NT2/D1 (cell line): ENCODE results near the gene LLPH.
"Not testable (repeated sequence)": the region's sequence is repeated elsewhere in the genome, so short reads cannot be mapped to it uniquely, and the experiment has no call there.

Source experiments
- SUZ12 ChIP-seq: IDR thresholded peaks from 2 replicates; pipeline ENCODE4 v1.6.1; 2011; ENCODE audit not compliant: insufficient read length, insufficient read depth; ENCODE audit errors: extremely low read depth
- YY1 ChIP-seq: IDR thresholded peaks from 2 replicates; pipeline ENCODE4 v1.6.1; 2011; ENCODE audit not compliant: insufficient read length, insufficient read depth
- ZNF274 ChIP-seq: IDR thresholded peaks from 2 replicates; pipeline ENCODE4 v1.6.1; 2011; ENCODE audit warnings: mild to moderate bottlenecking, low read depth, low read length

DNA sequence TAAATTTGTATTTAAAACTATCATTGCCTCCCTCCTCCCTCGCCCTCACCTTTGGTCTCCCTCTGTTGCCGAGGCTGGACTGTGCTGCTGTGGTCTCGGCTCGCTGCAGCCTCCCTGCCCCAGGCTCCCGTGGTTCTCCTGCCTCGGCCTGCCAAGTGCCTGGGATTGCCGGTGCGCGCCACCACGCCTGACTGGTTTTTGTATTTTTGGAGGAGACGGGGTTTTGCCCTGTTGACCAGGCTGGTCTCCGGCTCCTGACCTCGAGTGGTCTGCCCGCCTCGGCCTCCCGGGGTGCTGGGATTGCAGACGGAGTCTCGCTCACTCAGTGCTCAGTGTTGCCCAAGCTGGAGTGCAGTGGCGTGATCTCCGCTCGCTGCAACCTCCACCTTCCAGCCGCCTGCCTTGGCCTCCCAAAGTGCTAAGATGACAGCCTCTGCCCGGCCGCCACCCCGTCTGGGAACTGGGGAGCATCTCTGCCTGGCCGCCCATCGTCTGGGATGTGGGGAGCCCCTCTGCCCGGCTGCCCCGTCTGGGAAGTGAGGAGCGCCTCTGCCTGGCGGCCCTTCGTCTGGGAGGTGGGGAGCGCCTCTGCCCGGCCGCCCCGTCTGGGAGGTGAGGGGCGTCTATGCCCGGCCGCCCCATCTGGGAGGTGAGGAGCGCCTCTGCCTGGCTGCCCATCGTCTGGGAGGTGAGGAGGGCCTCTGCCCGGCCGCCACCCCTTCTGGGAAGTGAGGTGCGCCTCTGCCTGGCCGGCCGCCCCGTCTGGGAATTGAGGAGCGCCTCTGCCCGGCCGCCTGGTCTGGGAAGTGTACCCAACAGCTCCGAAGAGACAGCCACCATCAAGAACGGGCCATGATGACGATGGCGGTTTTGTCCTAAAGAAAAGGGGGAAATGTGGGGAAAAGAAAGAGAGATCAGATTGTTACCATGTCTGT lies 44.1 kb upstream of the LLPH start:
- not testable (repeated sequence) for TF ChIP-seq YY1, ZNF274, SUZ12
